Activated CD4-positive, alpha-beta T cell treated with anti-CD3 and anti-CD28 coated beads, Interleukin-2, Interleukin-4, amounts not matched to agents 100 ng/mL and 50 ng/mL, durations not matched to agents 16 hours and 8 hours (primary cell): ENCODE measurements around the gene TMC4.
A peak's percentile ranks its signal among the peaks of the same experiment; 100 is the strongest.
"Not testable (repeated sequence)": the region's sequence is repeated elsewhere in the genome, so short reads cannot be mapped to it uniquely, and the experiment has no call there.

Source experiments
- DNase-seq: peaks from one replicate; pipeline ENCODE4 v3.0.0-alpha.2; 2020; ENCODE audit warnings: low spot score

Gene TMC4

GRCh38 chr19:54204767-54205468 lies 32.0 kb upstream of the TMC4 start:
- no peak for DNase-seq

- DNase-seq = no peak
Measured at GRCh38 chr19:54203151-54203611, 30.2 kb upstream of the TMC4 start.

GRCh38 chr19:54201980-54202379 lies 29.0 kb upstream of the TMC4 start:
- no peak for DNase-seq

GRCh38 chr19:54201172-54201701 lies 28.3 kb upstream of the TMC4 start:
- DNase-seq = no peak

GRCh38 chr19:54199401-54199800 lies 26.4 kb upstream of the TMC4 start:
- no peak for DNase-seq

- no peak for DNase-seq
Measured at GRCh38 chr19:54197121-54197520, 24.2 kb upstream of the TMC4 start.

- DNase-seq = no peak
Measured at GRCh38 chr19:54196536-54196935, 23.6 kb upstream of the TMC4 start.

- not testable (repeated sequence) for DNase-seq
Measured at GRCh38 chr19:54194463-54194862, 21.5 kb upstream of the TMC4 start.

GRCh38 chr19:54193011-54193410 lies 20.1 kb upstream of the TMC4 start:
- no peak for DNase-seq

GRCh38 chr19:54191811-54192453 lies 19.0 kb upstream of the TMC4 start:
- no peak for DNase-seq

GRCh38 chr19:54191011-54191810 lies 18.3 kb upstream of the TMC4 start, which contains the start of gene TSEN34:
Gene TSEN34, plus strand, starts transcription at chr19:54191308. Its CDS starts 57 bp downstream, at chr19:54191365.
- peak; percentile 87 for DNase-seq

GRCh38 chr19:54190503-54191010 lies 17.6 kb upstream of the TMC4 start:
- DNase-seq = peak; percentile 100

- peak; percentile 100 for DNase-seq
Measured at GRCh38 chr19:54189735-54190502, 17.0 kb upstream of the TMC4 start.

GRCh38 chr19:54189145-54189734 lies 16.3 kb upstream of the TMC4 start, which contains the start of gene MBOAT7:
Gene MBOAT7, minus strand, starts transcription at chr19:54189580. Its CDS starts 1,072 bp downstream, at chr19:54188508.
- no peak for DNase-seq

- DNase-seq = peak; percentile 69
Measured at GRCh38 chr19:54188215-54188871, 15.4 kb upstream of the TMC4 start.

GRCh38 chr19:54186934-54187381 lies 14.0 kb upstream of the TMC4 start:
- DNase-seq = no peak

GRCh38 chr19:54186351-54186750 lies 13.4 kb upstream of the TMC4 start:
- no peak for DNase-seq

GRCh38 chr19:54183431-54183830 lies 10.5 kb upstream of the TMC4 start:
- no peak for DNase-seq

GRCh38 chr19:54181894-54182293 lies 8.9 kb upstream of the TMC4 start:
- not testable (repeated sequence) for DNase-seq

- no peak for DNase-seq
Measured at GRCh38 chr19:54180691-54181091, 7.7 kb upstream of the TMC4 start.
